ENCODE results near the gene MAGEA1.

The MAGEA1 gene

GRCh38 chrX:153209347-153209746 lies 30.3 kb downstream of the MAGEA1 start:
- no peaks in the 10 kb centered on the region for H3K36me3 Mint-ChIP-seq (ENCODE audit: low read depth)
- no peaks in the 10 kb centered on the region for H3K4me1 Mint-ChIP-seq (ENCODE audit: low read depth)
- H3K4me3 Mint-ChIP-seq, result no peak overlapping the region
- no peak overlapping the region for H3K27ac Mint-ChIP-seq
- intact Hi-C loops (cut with micrococcal nuclease), result no loop called here
- peaks cover 2% of the 10 kb centered on the region for H3K27me3 Mint-ChIP-seq
- peaks cover 10% of the 10 kb centered on the region for H3K9me3 Mint-ChIP-seq

GRCh38 chrX:153214934-153215333 lies 35.9 kb downstream of the MAGEA1 start:
- H3K36me3 Mint-ChIP-seq (ENCODE audit: low read depth), result no peaks in the 10 kb centered on the region

GRCh38 chrX:153216926-153217325 lies 37.8 kb downstream of the MAGEA1 start:
- H3K36me3 Mint-ChIP-seq (ENCODE audit: low read depth), result no peaks in the 10 kb centered on the region
- H3K27ac Mint-ChIP-seq, result no peak overlapping the region
- H3K27me3 Mint-ChIP-seq, result peaks cover 3% of the 10 kb centered on the region
- intact Hi-C loops (cut with micrococcal nuclease), result no loop called here
- no peak overlapping the region for H3K4me3 Mint-ChIP-seq
- H3K9me3 Mint-ChIP-seq, result peaks cover under 1% of the 10 kb centered on the region
- no peaks in the 10 kb centered on the region for H3K4me1 Mint-ChIP-seq (ENCODE audit: low read depth)

More at GRCh38 chrX:153214934-153215333, 35.9 kb downstream of the MAGEA1 start:
- Mint-ChIP-seq H3K27ac (no peak overlapping the region), H3K27me3 (peaks cover 3% of the 10 kb centered on the region), H3K9me3 (peaks cover 10% of the 10 kb centered on the region), H3K4me3 (no peak overlapping the region), H3K4me1 (ENCODE audit: low read depth) (no peaks in the 10 kb centered on the region)
- intact Hi-C loops (cut with micrococcal nuclease), result no loop called here

GRCh38 chrX:153225438-153226098 lies 46.5 kb downstream of the MAGEA1 start:
- H3K9me3 Mint-ChIP-seq, result no peaks in the 10 kb centered on the region
- intact Hi-C loops (cut with micrococcal nuclease), result no loop called here
- no peak overlapping the region for H3K27ac Mint-ChIP-seq
- peaks cover 7% of the 10 kb centered on the region for H3K27me3 Mint-ChIP-seq
- no peaks in the 10 kb centered on the region for H3K36me3 Mint-ChIP-seq (ENCODE audit: low read depth)
- peak overlapping the region; percentile 42 for H3K4me3 Mint-ChIP-seq
- peaks cover 13% of the 10 kb centered on the region for H3K4me1 Mint-ChIP-seq (ENCODE audit: low read depth)

- H3K36me3 Mint-ChIP-seq (ENCODE audit: low read depth), result no peaks in the 10 kb centered on the region
- H3K4me1 Mint-ChIP-seq (ENCODE audit: low read depth), result peaks cover 13% of the 10 kb centered on the region
- H3K27ac Mint-ChIP-seq, result no peak overlapping the region
- H3K4me3 Mint-ChIP-seq, result peak overlapping the region; percentile 58
- H3K9me3 Mint-ChIP-seq, result no peaks in the 10 kb centered on the region
- intact Hi-C loops (cut with micrococcal nuclease), result no loop called here
- H3K27me3 Mint-ChIP-seq, result peaks cover 9% of the 10 kb centered on the region
These were observed 47.5 kb downstream of the MAGEA1 start for GRCh38 chrX:153226344-153227185.
